ENCODE results near the gene RNU1-3. TPM values are rescaled to one million over a fixed set of nuclear protein-coding genes. Genes with fewer than 3 reads are reported as not detected.
"Not testable (repeated sequence)": the region's sequence is repeated elsewhere in the genome, so short reads cannot be mapped to it uniquely, and the experiment has no call there.

The RNU1-3 gene
- total RNA-seq, 1 experiment from 2014 or later: not detected

- DNase-seq (ENCODE audit: low spot score); in situ Hi-C loops (cut with HindIII; ENCODE audit: low sequenced_read_pairs): not testable (repeated sequence)
Measured at GRCh38 chr1:16697152-16697551, 30.4 kb upstream of the RNU1-3 start.

- DNase-seq (ENCODE audit: low spot score); in situ Hi-C loops (cut with HindIII; ENCODE audit: low sequenced_read_pairs): not testable (repeated sequence)
Measured at GRCh38 chr1:16696507-16697150, 29.9 kb upstream of the RNU1-3 start.

GRCh38 chr1:16694308-16694702 is 27.6 kb upstream of the RNU1-3 start:
- in situ Hi-C loops (cut with HindIII; ENCODE audit: low sequenced_read_pairs); DNase-seq (ENCODE audit: low spot score): not testable (repeated sequence)

- in situ Hi-C loops (cut with HindIII; ENCODE audit: low sequenced_read_pairs); DNase-seq (ENCODE audit: low spot score): not testable (repeated sequence)
Measured at GRCh38 chr1:16693449-16694307, 26.9 kb upstream of the RNU1-3 start.

- DNase-seq (ENCODE audit: low spot score); in situ Hi-C loops (cut with HindIII; ENCODE audit: low sequenced_read_pairs): not testable (repeated sequence)
Measured at GRCh38 chr1:16692717-16693448, 26.1 kb upstream of the RNU1-3 start.

GRCh38 chr1:16692283-16692682 is 25.5 kb upstream of the RNU1-3 start:
- in situ Hi-C loops (cut with HindIII; ENCODE audit: low sequenced_read_pairs); DNase-seq (ENCODE audit: low spot score): not testable (repeated sequence)

- in situ Hi-C loops (cut with HindIII; ENCODE audit: low sequenced_read_pairs); DNase-seq (ENCODE audit: low spot score): not testable (repeated sequence)
Measured at GRCh38 chr1:16690971-16691682, 24.4 kb upstream of the RNU1-3 start.

GRCh38 chr1:16687132-16687800 is 20.5 kb upstream of the RNU1-3 start:
- in situ Hi-C loops (cut with HindIII; ENCODE audit: low sequenced_read_pairs): not testable (repeated sequence)
- DNase-seq (ENCODE audit: low spot score): peak; percentile 70

GRCh38 chr1:16685445-16686371 is 19.0 kb upstream of the RNU1-3 start:
- in situ Hi-C loops (cut with HindIII; ENCODE audit: low sequenced_read_pairs); DNase-seq (ENCODE audit: low spot score): not testable (repeated sequence)

GRCh38 chr1:16684738-16685337 is 18.1 kb upstream of the RNU1-3 start:
- DNase-seq (ENCODE audit: low spot score); in situ Hi-C loops (cut with HindIII; ENCODE audit: low sequenced_read_pairs): not testable (repeated sequence)

- in situ Hi-C loops (cut with HindIII; ENCODE audit: low sequenced_read_pairs); DNase-seq (ENCODE audit: low spot score): not testable (repeated sequence)
Measured at GRCh38 chr1:16684152-16684551, 17.4 kb upstream of the RNU1-3 start.

- DNase-seq (ENCODE audit: low spot score); in situ Hi-C loops (cut with HindIII; ENCODE audit: low sequenced_read_pairs): not testable (repeated sequence)
Measured at GRCh38 chr1:16682803-16683202, 16.1 kb upstream of the RNU1-3 start.

GRCh38 chr1:16680366-16680765 is 13.6 kb upstream of the RNU1-3 start:
- in situ Hi-C loops (cut with HindIII; ENCODE audit: low sequenced_read_pairs); DNase-seq (ENCODE audit: low spot score): not testable (repeated sequence)

- in situ Hi-C loops (cut with HindIII; ENCODE audit: low sequenced_read_pairs): no loop called here
- DNase-seq (ENCODE audit: low spot score): peak; percentile 35
Measured at GRCh38 chr1:16677552-16678431, 11.0 kb upstream of the RNU1-3 start.

- in situ Hi-C loops (cut with HindIII; ENCODE audit: low sequenced_read_pairs); DNase-seq (ENCODE audit: low spot score): not testable (repeated sequence)
Measured at GRCh38 chr1:16676661-16677523, 10.1 kb upstream of the RNU1-3 start.
